H1 (cell line): ENCODE data around the gene FAM47A. TPM values are rescaled to one million over a fixed set of nuclear protein-coding genes. Genes with fewer than 3 reads are reported as not detected.

Experiments used
- BRCA1 ChIP-seq: IDR thresholded peaks from 2 replicates; pipeline ENCODE4 v1.6.1; 2012; ENCODE audit warnings: low read depth, low read length, improper control_type of control experiment
- CHD7 ChIP-seq: fragments of 300-600 bp; sonication (generic); IDR thresholded peaks from 2 replicates; pipeline ENCODE4 v1.7.1; 2012; ENCODE audit warnings: low read length, moderate library complexity, mild to moderate bottlenecking, inconsistent platforms; ENCODE audit not compliant: insufficient replicate concordance
- CREB1 ChIP-seq: IDR thresholded peaks from 2 replicates; pipeline ENCODE4 v1.6.1; 2012; ENCODE audit warnings: inconsistent platforms
- CTCF ChIP-seq, 3 experiments: IDR thresholded peaks; 1 replicate in 2 of 3; 2 replicates in 1 of 3; pipeline versions ENCODE4 v1.5.1 to v1.6.1; 2011; ENCODE audit warnings: low read length in 3 of 3, mild to moderate bottlenecking in 3 of 3, inconsistent platforms in 2 of 3, low read depth in 1 of 3, moderate library complexity in 1 of 3; ENCODE audit not compliant: insufficient read depth in 1 of 3; ENCODE audit errors: control extremely low read depth in 1 of 3
- NRF1 ChIP-seq: IDR thresholded peaks from 2 replicates; pipeline ENCODE4 v1.6.1; 2011; ENCODE audit warnings: mild to moderate bottlenecking, low read depth, low read length, improper control_type of control experiment
- PHF8 ChIP-seq: fragments of 200-600 bp; sonication (generic); conservative IDR thresholded peaks from 2 replicates; pipeline ENCODE4 v1.7.1; 2012; ENCODE audit warnings: low read depth, mild to moderate bottlenecking, inconsistent platforms, low read length, moderate library complexity
- RNF2 ChIP-seq: fragments of 200-900, 300-1000 bp; sonication (generic); IDR thresholded peaks from 2 replicates; pipeline ENCODE4 v1.7.1; 2016; ENCODE audit warnings: borderline replicate concordance, low read depth, mild to moderate bottlenecking, antibody characterized with exemption, low read length; ENCODE audit not compliant: poor library complexity, severe bottlenecking; ENCODE audit errors: missing control alignments
- SP4 ChIP-seq: IDR thresholded peaks from 2 replicates; pipeline ENCODE4 v1.6.1; 2012; ENCODE audit warnings: low read length, inconsistent platforms
- polyA plus RNA-seq, 7 experiments: library from polyadenylated mRNA; depleted of rRNA in 3 of 7; stranded (reverse) in 5 of 7; unstranded in 2 of 7; fragments of >200 nt in 5 of 7; fragments of 200-250 nt in 2 of 7; gene quantifications; 1 replicate in 5 of 7; 2 replicates in 1 of 7; 4 replicates in 1 of 7; pipeline versions ENCODE4 v1.2.1 to v1.2.3, GENCODE V29; 2011 to 2013; ENCODE audit warnings: missing spikeins in 2 of 7, mixed read lengths in 2 of 7
- total RNA-seq: library from RNA; stranded (reverse); fragmentation: NEBNext Ultra II Directional; extraction: Animal tissue kit (Norgen Biotek cat#: 25700); gene quantifications from 2 replicates; pipeline ENCODE4 v1.2.1, GENCODE V29; 2021

FAM47A gene
- total and polyA plus RNA-seq, 2 of the 8 experiments (the other 6 are each of a cell fraction or from before 2014, with no cell fraction given): not detected

- TF ChIP-seq CHD7: no peak
- no peak for TF ChIP-seq CREB1
- TF ChIP-seq NRF1: no peak
- no peak for TF ChIP-seq CTCF (IDR thresholded peaks at IDR 0.05; ENCODE audit: control extremely low read depth in 1 of 3, insufficient read depth in 1 of 3, low read depth in 1 of 3, low read length in 3 of 3)
- TF ChIP-seq RNF2: no peak
- no peak for TF ChIP-seq BRCA1
- TF ChIP-seq SP4: no peak
- TF ChIP-seq PHF8: no peak
These were observed at the start of gene FAM47A (continued) for GRCh38 chrX:34132028-34132427.
